HG02623 (cell line): ENCODE measurements around the gene TNC.

Experiments
- ATAC-seq: cut with Tn5 transposase; IDR thresholded peaks from one replicate; pipeline ENCODE4 v1.9.1; 2021; ENCODE audit warnings: moderate library complexity; ENCODE audit not compliant: unreplicated experiment

TNC gene

GRCh38 chr9:115104908-115105307, 13.0 kb downstream of the TNC start:
- ATAC-seq: no peak

- no peak for ATAC-seq
These were observed 14.0 kb downstream of the TNC start for GRCh38 chr9:115103746-115104477.

- no peak for ATAC-seq
These were observed 18.1 kb downstream of the TNC start for GRCh38 chr9:115099901-115100300.

- no peak for ATAC-seq
These were observed 19.6 kb downstream of the TNC start for GRCh38 chr9:115098226-115098965.

- ATAC-seq: no peak
These were observed 24.4 kb downstream of the TNC start for GRCh38 chr9:115093520-115093919.

GRCh38 chr9:115090486-115090885, 27.5 kb downstream of the TNC start:
- ATAC-seq: no peak

- ATAC-seq: no peak
These were observed 29.1 kb downstream of the TNC start for GRCh38 chr9:115088860-115089259.

- ATAC-seq: no peak
These were observed 31.1 kb downstream of the TNC start for GRCh38 chr9:115086886-115087285.

- ATAC-seq: no peak
These were observed 31.5 kb downstream of the TNC start for GRCh38 chr9:115086461-115086860.

GRCh38 chr9:115085773-115086377, 32.1 kb downstream of the TNC start:
- no peak for ATAC-seq

- no peak for ATAC-seq
These were observed 33.2 kb downstream of the TNC start for GRCh38 chr9:115084709-115085108.

GRCh38 chr9:115084157-115084556, 33.8 kb downstream of the TNC start:
- no peak for ATAC-seq

- no peak for ATAC-seq
These were observed 37.7 kb downstream of the TNC start for GRCh38 chr9:115080242-115080641.

GRCh38 chr9:115079156-115079555, 38.8 kb downstream of the TNC start:
- no peak for ATAC-seq

GRCh38 chr9:115073456-115073855, 44.5 kb downstream of the TNC start:
- no peak for ATAC-seq

- ATAC-seq: no peak
These were observed 46.8 kb downstream of the TNC start for GRCh38 chr9:115071176-115071575.

GRCh38 chr9:115069771-115070170, 48.2 kb downstream of the TNC start:
- no peak for ATAC-seq

- ATAC-seq: no peak
These were observed 48.7 kb downstream of the TNC start for GRCh38 chr9:115069302-115069701.

- ATAC-seq: no peak
These were observed 49.9 kb downstream of the TNC start for GRCh38 chr9:115068031-115068430.

- ATAC-seq: no peak
These were observed 54.7 kb downstream of the TNC start for GRCh38 chr9:115063058-115063845.

GRCh38 chr9:115058684-115059315, 59.2 kb downstream of the TNC start:
- ATAC-seq: no peak
